Upper lobe of left lung (tissue), 6 donors: ENCODE data around the gene ZFHX2. TPM values are rescaled to one million over a fixed set of nuclear protein-coding genes. Genes with fewer than 3 reads are reported as not detected.

Experiments
- ATAC-seq, 2 donors: fragments of 200-7000 bp; cut with Tn5 transposase; one replicate each; pipeline ENCODE4 v1.9.1; 2022; ENCODE audit warnings: mild to moderate bottlenecking in 2 of 2, moderate library complexity in 2 of 2; ENCODE audit not compliant: low FRiP score in 2 of 2
- DNase-seq, 2 donors: peaks; one replicate each; pipeline ENCODE4 v3.0.0-alpha.2; 2019 to 2020
- H3K27ac ChIP-seq, 4 donors: fragments of 200-600 bp; sonication (generic); one replicate each; pipeline ENCODE4 v1.5.1; 2016 to 2019
- H3K27me3 ChIP-seq, 4 donors: fragments of 200-600 bp; sonication (generic); one replicate each; pipeline ENCODE4 v1.5.1; 2017 to 2019
- H3K36me3 ChIP-seq, 4 donors: fragments of 200-600 bp; sonication (generic); one replicate each; pipeline ENCODE4 v1.5.1; 2016 to 2019
- H3K4me1 ChIP-seq, 4 donors: fragments of 200-600 bp; sonication (generic); one replicate each; pipeline ENCODE4 v1.5.1; 2018 to 2019
- H3K4me3 ChIP-seq, 4 donors: fragments of 200-600 bp; sonication (generic); one replicate each; pipeline ENCODE4 v1.5.1; 2017 to 2019; ENCODE audit warnings: mild to moderate bottlenecking in 2 of 4, moderate library complexity in 1 of 4
- H3K9me3 ChIP-seq, 4 donors: fragments of 200-600 bp; sonication (generic); one replicate each; pipeline ENCODE4 v1.5.1; 2018 to 2019
- CTCF ChIP-seq, 6 experiments: fragments of 450-650 bp in 4 of 6; fragments of 200-600 bp in 2 of 6; sonication (generic) in 2 of 6; IDR thresholded peaks; one replicate each; pipeline ENCODE4 v1.5.1; 2016 to 2019; ENCODE audit warnings: antibody characterized with exemption in 6 of 6
- EP300 ChIP-seq, 4 donors: sonication (generic); formaldehyde crosslinking; IDR thresholded peaks; one replicate each; pipeline ENCODE4 v1.5.1; 2017; ENCODE audit warnings: antibody characterized with exemption in 4 of 4, control low read depth in 2 of 4
- POLR2A ChIP-seq, 4 donors: fragments of 450-650 bp; IDR thresholded peaks; one replicate each; pipeline ENCODE4 v1.5.1; 2016 to 2017; ENCODE audit warnings: antibody characterized with exemption in 4 of 4, mild to moderate bottlenecking in 2 of 4
- POLR2AphosphoS5 ChIP-seq, 2 donors: sonication (generic); formaldehyde crosslinking; IDR thresholded peaks; one replicate each; pipeline ENCODE4 v1.5.1; 2017; ENCODE audit warnings: antibody characterized with exemption in 2 of 2
- WGBS, 2 donors: methylation state at CpG; one replicate each; pipeline ENCODE4 v1.1.5; 2017 to 2018; 5-methylcytosine and 5-hydroxymethylcytosine counted together
- total RNA-seq, 6 donors: library from RNA; depleted of rRNA in 4 of 6; stranded (reverse); fragments of >200 nt in 4 of 6; gene quantifications; one replicate each; pipeline versions ENCODE4 v1.1.0 to v1.2.1, GENCODE V29; 2016 to 2021
- donor health status: DM: no; HTN: no; CAD: no; lungs with moderate emphysema.
- donor health status: DM: no; HTN: yes; CAD: no; lungs with severe emphysema.

ZFHX2 gene
- total RNA-seq, 6 donors from 2014 or later: 1.7 to 6.3 (median 3.0) TPM

GRCh38 chr14:23494223-23494622, 57.3 kb downstream of the ZFHX2 start:
- ATAC-seq: no peak
- DNase-seq: no peak
- no peaks in the 10 kb centered on the region for H3K9me3 ChIP-seq
- H3K27me3 ChIP-seq: no peaks in the 10 kb centered on the region
- no peak overlapping the region for H3K4me3 ChIP-seq
- H3K4me1 ChIP-seq: no peaks in the 10 kb centered on the region
- no peak overlapping the region for H3K27ac ChIP-seq
- TF ChIP-seq POLR2A (IDR thresholded peaks at IDR 0.05) (no peak), CTCF (IDR thresholded peaks at IDR 0.05) (no peak), EP300 (IDR thresholded peaks at IDR 0.05) (no peak), POLR2AphosphoS5 (IDR thresholded peaks at IDR 0.05) (no peak)
- H3K36me3 ChIP-seq: no peaks in the 10 kb centered on the region
- whole genome bisulfite sequencing, 2 donors: 73 to 75% methylated on average over 2 of the region's 2 CpGs

GRCh38 chr14:23492618-23493272, 58.8 kb downstream of the ZFHX2 start:
- H3K4me1 ChIP-seq: no peaks in the 10 kb centered on the region
- H3K4me3 ChIP-seq: no peak overlapping the region
- TF ChIP-seq POLR2A (IDR thresholded peaks at IDR 0.05) (no peak), EP300 (IDR thresholded peaks at IDR 0.05) (no peak), POLR2AphosphoS5 (IDR thresholded peaks at IDR 0.05) (no peak), CTCF (IDR thresholded peaks at IDR 0.05) (no peak)
- H3K36me3 ChIP-seq: peaks cover 0 to 11% (median 4%) of the 10 kb centered on the region in 4 donors
- no peaks in the 10 kb centered on the region for H3K9me3 ChIP-seq
- ATAC-seq (no peak), DNase-seq (no peak)
- H3K27me3 ChIP-seq: no peaks in the 10 kb centered on the region
- no peak overlapping the region for H3K27ac ChIP-seq

- no peaks in the 10 kb centered on the region for H3K27me3 ChIP-seq
- no peak overlapping the region for H3K27ac ChIP-seq
- no peaks in the 10 kb centered on the region for H3K9me3 ChIP-seq
- peaks cover 0 to 52% (median 12%) of the 10 kb centered on the region in 4 donors for H3K36me3 ChIP-seq
- 95 to 97% methylated on average over 7 of the region's 7 CpGs for WGBS, 2 donors
- TF ChIP-seq CTCF (IDR thresholded peaks at IDR 0.05) (no peak), POLR2AphosphoS5 (IDR thresholded peaks at IDR 0.05) (no peak), EP300 (IDR thresholded peaks at IDR 0.05) (no peak), POLR2A (IDR thresholded peaks at IDR 0.05) (no peak)
- H3K4me1 ChIP-seq: no peaks in the 10 kb centered on the region
- DNase-seq (no peak), ATAC-seq (no peak)
- no peak overlapping the region for H3K4me3 ChIP-seq
Measured at GRCh38 chr14:23487216-23487615, 64.3 kb downstream of the ZFHX2 start.

GRCh38 chr14:23486036-23486435, 65.5 kb downstream of the ZFHX2 start:
- DNase-seq: no peak
- no peak for ATAC-seq
- 60 to 66% methylated on average over 2 of the region's 2 CpGs for WGBS, 2 donors

More at GRCh38 chr14:23486036-23486435, 65.5 kb downstream of the ZFHX2 start:
- H3K27ac ChIP-seq: no peak overlapping the region
- peaks cover 0 to 63% (median 15%) of the 10 kb centered on the region in 4 donors for H3K36me3 ChIP-seq
- H3K4me3 ChIP-seq: no peak overlapping the region
- H3K27me3 ChIP-seq: no peaks in the 10 kb centered on the region
- TF ChIP-seq CTCF (IDR thresholded peaks at IDR 0.05) (no peak), EP300 (IDR thresholded peaks at IDR 0.05) (no peak), POLR2AphosphoS5 (IDR thresholded peaks at IDR 0.05) (no peak)
- H3K9me3 ChIP-seq: no peaks in the 10 kb centered on the region
- H3K4me1 ChIP-seq: no peaks in the 10 kb centered on the region
